ENCODE measurements around the gene CYP4F12.

The CYP4F12 gene

DNA sequence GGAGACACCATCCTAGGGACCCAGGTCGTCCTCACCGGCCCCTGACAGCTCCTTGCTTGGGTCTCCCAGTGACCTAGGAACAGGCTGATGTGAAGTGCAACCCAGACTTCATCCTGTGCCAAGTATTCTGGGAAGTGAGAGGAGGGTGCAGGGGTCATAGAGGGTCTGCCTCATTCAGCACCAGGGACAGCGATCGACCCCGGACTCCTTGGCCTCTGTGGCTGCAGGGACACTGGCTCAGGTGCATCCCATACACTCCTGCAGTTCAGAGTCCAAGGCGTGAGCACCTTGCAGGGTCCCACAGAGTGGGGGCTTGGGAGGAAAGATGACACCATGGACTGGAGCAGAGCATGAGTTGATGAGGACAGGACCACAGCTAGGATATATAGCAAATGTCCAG is 44.9 kb downstream of the CYP4F12 start:
- DNase-seq = no peak

DNA sequence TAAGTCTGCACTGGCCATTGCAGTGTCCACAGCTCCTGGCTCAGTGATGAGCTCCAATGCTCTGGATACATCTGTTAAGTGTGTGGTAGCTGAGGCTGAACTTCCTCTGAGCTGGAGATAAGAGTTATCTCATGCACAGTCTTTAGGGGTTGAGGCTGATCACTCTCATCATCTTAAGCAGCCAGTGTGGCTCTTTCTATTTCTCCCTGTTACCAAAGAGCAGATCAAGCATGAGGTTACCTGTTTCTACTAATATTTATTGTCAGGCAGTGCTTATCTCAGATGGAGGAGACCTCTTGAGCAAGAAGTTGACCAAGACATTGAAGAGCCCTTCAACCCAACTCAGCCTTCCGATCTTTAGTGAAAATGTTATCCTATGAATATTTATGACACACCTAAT is 48.4 kb downstream of the CYP4F12 start:
- no peak for DNase-seq

GRCh38 chr19:15722956-15723355 is 50.1 kb downstream of the CYP4F12 start:
- DNase-seq = no peak

- no peak for DNase-seq
Measured at GRCh38 chr19:15727724-15728123, 54.8 kb downstream of the CYP4F12 start, which contains the start of gene OR10H2. TSS of gene OR10H2 (plus strand) at chr19:15728024. CDS start at chr19:15728044, 20 bp downstream.

DNA sequence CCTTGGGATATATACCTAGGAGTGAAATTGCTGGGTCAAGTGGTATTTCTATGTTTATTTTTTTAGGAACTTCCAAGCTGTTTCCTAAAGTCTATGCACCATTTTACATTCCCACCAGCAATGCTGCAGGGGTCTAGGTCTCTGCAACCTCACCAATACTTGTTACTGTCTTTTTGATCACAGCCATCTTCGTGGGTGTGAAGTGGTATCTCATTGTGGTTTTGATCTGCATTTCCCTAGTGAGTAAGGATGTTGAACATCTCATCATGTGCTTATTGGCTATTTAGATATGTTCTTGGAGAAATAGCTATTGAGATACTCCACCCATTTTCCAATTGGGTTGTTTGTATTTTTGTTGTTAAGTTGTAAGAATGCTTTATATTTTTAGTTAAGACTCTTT is 57.7 kb downstream of the CYP4F12 start:
- no peak for DNase-seq

DNA sequence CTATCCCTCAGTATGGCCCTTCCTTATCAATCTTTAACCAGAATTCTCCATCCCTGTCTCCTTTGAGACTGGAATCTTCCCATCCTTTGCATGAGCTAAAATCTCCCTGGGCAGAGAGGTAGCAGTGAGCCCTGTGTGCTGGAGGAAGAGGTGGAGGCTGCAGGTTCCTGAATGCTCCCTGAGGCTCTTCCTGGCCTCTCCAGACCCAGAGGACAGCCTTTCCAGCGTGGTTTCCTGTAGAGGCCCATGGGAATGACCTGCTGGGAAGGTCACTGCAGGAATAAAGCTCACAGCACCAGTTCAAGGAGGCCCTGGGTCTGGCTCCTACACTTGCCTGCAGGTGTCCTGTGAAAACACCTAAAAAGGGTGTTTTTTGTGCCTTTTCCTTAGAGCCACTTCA is 59.5 kb downstream of the CYP4F12 start:
- no peak for DNase-seq

DNA sequence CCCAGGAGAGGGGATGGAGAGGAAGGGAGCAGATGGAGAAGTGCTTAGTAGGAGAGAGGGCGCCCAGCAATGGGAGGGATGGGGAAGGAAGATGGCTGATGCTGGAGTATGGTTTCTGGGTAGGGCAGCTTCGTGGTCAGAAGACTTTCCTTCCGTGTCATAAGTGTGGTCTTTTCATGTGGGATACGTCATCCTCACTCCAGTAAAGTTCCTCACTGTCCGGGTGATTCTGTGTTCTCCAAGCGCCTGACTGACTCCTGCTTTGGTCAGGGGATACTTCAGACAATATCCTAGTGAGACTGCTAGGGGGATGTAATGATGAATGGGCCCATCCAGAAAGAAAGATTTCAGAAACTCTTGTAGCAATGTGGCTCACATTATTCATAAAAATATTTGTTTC is 61.0 kb downstream of the CYP4F12 start:
- no peak for DNase-seq

DNA sequence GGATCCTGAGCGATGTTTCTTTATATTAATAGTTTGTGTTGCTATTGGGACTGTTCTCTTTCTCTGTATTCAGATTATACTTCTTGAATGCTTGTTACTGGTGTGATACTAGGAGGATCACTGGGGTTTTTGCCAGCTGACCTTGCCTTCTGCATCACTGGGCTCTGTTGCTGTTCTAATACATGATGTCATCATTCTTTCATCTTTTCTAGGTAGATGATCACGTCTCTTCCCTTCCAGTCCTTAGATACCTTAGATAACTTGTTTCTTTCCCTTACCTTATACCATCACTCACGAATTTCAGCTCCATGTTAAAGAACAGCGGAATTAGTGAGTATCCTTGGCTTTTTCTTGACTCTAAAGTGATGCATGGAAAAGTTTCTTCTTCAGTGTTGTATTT is 64.8 kb downstream of the CYP4F12 start, which contains the start of gene OR10H3:
TSS of gene OR10H3 (plus strand) at position 264 of the 400 bp plus-strand sequence. CDS start 3,408 bp downstream, outside the sequence.
- no peak for DNase-seq

GRCh38 chr19:15740785-15741184 is 67.9 kb downstream of the CYP4F12 start:
- no peak for DNase-seq
